ENCODE data around the gene GCNT2.

GCNT2 gene

DNA sequence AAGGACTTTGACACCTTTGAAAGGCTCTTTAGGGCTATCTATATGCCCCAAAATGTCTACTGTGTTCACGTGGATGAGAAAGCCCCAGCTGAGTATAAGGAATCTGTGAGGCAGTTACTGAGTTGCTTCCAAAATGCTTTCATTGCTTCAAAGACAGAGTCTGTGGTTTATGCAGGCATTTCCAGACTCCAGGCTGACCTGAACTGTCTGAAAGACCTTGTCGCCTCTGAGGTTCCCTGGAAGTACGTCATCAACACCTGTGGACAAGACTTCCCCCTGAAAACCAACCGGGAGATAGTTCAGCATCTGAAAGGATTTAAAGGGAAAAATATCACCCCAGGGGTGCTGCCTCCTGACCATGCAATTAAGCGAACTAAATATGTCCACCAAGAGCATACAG, 65.2 kb downstream of the GCNT2 start:
- Mint-ChIP-seq H3K27me3 (ENCODE audit: low read depth) (peaks cover 26% of the 10 kb centered on the region), H3K9me3 (no peaks in the 10 kb centered on the region), H3K4me1 (peaks cover 20% of the 10 kb centered on the region), H3K4me3 (no peak overlapping the region), H3K36me3 (ENCODE audit: low read depth) (no peaks in the 10 kb centered on the region), H3K27ac (no peak overlapping the region)
- TF ChIP-seq, protein P1, sequence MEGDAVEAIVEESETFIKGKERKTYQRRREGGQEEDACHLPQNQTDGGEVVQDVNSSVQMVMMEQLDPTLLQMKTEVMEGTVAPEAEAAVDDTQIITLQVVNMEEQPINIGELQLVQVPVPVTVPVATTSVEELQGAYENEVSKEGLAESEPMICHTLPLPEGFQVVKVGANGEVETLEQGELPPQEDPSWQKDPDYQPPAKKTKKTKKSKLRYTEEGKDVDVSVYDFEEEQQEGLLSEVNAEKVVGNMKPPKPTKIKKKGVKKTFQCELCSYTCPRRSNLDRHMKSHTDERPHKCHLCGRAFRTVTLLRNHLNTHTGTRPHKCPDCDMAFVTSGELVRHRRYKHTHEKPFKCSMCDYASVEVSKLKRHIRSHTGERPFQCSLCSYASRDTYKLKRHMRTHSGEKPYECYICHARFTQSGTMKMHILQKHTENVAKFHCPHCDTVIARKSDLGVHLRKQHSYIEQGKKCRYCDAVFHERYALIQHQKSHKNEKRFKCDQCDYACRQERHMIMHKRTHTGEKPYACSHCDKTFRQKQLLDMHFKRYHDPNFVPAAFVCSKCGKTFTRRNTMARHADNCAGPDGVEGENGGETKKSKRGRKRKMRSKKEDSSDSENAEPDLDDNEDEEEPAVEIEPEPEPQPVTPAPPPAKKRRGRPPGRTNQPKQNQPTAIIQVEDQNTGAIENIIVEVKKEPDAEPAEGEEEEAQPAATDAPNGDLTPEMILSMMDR (IDR thresholded peaks at IDR 0.05; ENCODE audit: unreplicated experiment in 3 of 3), result no peak

DNA sequence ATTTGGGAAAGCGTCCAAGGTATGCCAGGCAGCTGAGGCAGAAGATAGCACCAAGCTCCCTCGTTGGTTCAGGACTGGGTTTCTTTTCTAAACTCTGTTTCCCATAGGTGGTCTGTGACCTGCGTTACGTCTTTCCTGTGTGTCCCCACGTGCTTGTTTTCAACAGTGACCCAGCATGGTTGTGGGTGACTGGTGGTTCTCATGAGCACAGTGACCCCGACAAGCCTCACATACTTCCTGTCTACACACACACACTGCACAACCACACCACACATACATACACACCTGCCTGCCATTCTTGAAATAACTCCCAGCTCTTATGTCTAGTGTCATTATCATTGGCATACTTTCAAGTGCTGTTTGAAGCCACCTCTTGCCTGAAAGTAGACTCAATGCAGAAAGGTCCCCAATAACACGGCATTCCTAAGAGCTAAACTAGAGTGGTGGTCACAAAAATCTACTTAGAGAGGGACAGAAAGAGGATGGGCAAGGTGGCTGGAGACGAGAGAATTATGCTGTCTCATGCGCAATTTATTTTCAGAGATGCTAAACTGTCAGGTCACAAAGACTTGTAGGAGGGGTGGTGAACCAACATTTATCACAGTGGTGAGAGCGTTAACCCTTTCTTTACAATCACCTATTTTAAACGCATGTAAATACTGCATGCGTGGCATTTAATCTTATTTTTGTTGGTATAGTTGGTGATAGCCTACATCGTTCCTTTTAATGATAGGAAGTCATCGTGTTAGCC, 66.7 kb downstream of the GCNT2 start:
- Mint-ChIP-seq H3K27me3 (ENCODE audit: low read depth) (peaks cover 26% of the 10 kb centered on the region), H3K27ac (no peak overlapping the region), H3K36me3 (ENCODE audit: low read depth) (no peaks in the 10 kb centered on the region), H3K4me1 (peaks cover 20% of the 10 kb centered on the region), H3K9me3 (no peaks in the 10 kb centered on the region), H3K4me3 (no peak overlapping the region)
- TF ChIP-seq, protein P1 (IDR thresholded peaks at IDR 0.05; ENCODE audit: unreplicated experiment in 3 of 3), result no peak

DNA sequence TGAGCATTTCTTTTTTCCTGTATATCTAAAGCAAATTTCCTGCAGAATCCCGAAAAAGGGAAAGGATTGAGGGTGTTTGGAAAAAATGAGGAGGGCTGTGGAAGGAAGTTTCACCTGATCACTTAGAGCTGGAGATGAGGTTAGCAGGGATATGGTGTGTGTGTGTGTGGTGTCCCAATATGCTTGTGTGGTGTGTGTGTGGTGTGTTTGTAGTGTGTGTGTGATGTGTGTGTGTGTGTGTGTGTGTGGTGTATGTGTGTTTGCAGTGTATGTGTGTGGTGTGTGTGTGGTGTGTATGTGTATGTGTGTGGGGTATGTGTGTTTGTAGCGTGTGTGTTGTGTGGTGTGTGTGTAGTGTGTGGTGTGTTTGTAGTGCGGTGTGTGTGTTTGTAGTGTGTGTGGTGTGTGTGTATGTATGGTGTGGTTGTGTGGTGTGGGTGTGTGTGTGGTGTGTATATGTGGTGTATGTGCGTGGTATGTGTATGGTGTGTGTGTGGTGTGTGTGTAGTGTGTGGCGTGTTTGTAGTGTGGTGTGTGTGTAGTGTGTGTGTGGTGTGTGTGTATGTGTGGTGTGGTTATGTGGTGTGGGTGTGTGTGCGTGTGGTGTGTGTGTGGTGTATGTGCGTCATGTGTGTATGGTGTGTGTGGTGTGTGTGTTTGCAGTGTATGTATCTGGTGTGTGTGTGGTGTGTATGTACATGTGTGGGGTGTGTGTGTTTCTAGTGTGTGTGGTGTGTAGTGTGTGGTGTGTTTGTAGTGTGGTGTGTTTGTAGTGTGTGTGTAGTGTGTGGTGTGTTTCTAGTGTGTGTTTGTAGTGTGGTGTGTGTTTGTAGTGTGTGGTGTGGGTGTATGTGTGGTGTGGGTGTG, 67.6 kb downstream of the GCNT2 start:
- H3K9me3 Mint-ChIP-seq, result no peaks in the 10 kb centered on the region
- no peak overlapping the region for H3K27ac Mint-ChIP-seq
- H3K27me3 Mint-ChIP-seq (ENCODE audit: low read depth), result peaks cover 26% of the 10 kb centered on the region
- no peaks in the 10 kb centered on the region for H3K36me3 Mint-ChIP-seq (ENCODE audit: low read depth)
- peaks cover 14% of the 10 kb centered on the region for H3K4me1 Mint-ChIP-seq
- TF ChIP-seq, protein P1 (IDR thresholded peaks at IDR 0.05; ENCODE audit: unreplicated experiment in 3 of 3), result no peak
- H3K4me3 Mint-ChIP-seq, result no peak overlapping the region

DNA sequence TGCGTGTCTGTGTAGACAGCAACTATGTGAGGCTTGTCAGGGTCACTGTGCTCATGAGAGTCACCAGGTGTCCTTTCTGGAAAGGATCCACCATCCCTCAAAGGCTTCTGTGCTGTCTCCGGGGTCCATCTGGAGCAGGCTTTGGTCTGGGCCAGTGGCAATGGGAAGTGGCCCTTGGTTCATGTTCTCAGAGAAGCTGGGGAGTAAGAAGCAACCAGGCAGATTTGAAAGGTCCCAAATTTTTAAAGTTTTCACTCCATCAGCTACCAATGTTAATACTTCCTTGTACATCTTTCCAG, 68.2 kb downstream of the GCNT2 start:
- TF ChIP-seq, protein P1 (IDR thresholded peaks at IDR 0.05; ENCODE audit: unreplicated experiment in 3 of 3), result no peak
- Mint-ChIP-seq H3K4me3 (no peak overlapping the region), H3K9me3 (no peaks in the 10 kb centered on the region), H3K27ac (no peak overlapping the region), H3K4me1 (peaks cover 9% of the 10 kb centered on the region), H3K27me3 (ENCODE audit: low read depth) (peaks cover 26% of the 10 kb centered on the region), H3K36me3 (ENCODE audit: low read depth) (no peaks in the 10 kb centered on the region)

DNA sequence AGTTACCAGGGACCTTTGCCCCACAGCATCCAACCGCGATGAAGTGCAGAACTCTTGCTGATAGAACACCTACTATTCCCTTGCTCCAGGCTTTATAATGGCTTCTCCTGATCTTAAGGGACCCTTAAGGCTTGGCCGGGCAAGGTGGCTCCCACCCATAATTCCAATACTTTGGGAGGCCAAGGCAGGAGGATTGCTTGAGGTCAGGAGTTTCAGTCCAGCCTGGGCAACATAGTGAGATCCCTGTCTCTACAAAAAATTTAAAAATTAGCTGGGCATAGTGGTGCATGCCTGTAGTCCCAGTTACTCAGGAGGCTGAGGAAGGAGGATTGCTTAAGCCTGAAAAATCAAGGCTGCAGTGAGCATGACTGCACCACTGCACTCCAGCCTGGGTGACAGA, 68.8 kb downstream of the GCNT2 start:
- Mint-ChIP-seq H3K27ac (no peak overlapping the region), H3K36me3 (ENCODE audit: low read depth) (no peaks in the 10 kb centered on the region), H3K9me3 (no peaks in the 10 kb centered on the region), H3K27me3 (ENCODE audit: low read depth) (peaks cover 22% of the 10 kb centered on the region), H3K4me1 (peaks cover 8% of the 10 kb centered on the region), H3K4me3 (no peak overlapping the region)
- TF ChIP-seq, protein P1 (IDR thresholded peaks at IDR 0.05; ENCODE audit: unreplicated experiment in 3 of 3), result no peak
